Measurements from ENCODE around the gene ZNG1C.
"Not testable (repeated sequence)": the region's sequence is repeated elsewhere in the genome, so short reads cannot be mapped to it uniquely, and the experiment has no call there.

The ZNG1C gene

DNA sequence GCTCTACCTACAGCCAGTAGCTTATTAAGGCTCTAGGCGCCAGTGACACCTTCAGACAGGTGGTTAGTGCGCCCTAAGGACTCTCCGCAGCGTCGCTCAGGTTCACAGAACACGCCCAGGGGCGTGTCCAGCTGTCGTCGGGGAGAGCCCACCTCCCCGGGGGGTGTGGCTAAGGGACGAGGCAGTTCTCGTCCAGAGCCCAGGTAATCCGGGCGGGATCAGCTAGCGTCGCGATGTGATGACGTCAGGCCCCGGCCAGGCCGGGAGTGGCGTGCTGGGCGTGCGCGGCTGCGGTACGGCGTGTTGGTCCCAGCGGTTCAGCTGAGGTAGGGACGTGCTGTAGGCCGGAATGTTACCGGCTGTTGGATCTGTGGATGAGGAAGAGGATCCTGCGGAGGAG is at the start of gene ZNG1C:
Gene ZNG1C, plus strand, starts transcription at position 301 of the 400 bp plus-strand sequence. Its CDS starts 49 bp downstream, at position 350.
- not testable (repeated sequence) for DNase-seq (ENCODE audit: low spot score)

DNA sequence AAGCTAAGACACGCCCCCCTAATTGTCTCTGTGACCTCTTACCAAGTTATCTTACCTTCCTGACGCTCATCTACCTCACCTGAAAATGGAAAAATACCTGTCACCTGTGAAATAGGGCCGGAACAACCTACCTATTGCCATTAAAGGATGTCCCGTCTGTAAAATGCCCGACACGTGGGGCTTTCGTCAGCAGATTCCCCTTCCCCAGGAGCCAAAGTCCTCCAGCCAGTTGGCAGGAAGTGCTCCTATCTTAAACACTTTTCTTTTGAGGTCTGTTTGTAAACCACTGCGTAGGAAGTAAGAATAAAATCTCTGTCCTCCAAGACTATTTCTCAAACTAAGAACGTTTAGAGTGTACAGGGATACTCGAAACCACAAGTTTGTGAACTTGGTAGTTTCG is 654 bp downstream of the ZNG1C start:
- not testable (repeated sequence) for DNase-seq (ENCODE audit: low spot score)

DNA sequence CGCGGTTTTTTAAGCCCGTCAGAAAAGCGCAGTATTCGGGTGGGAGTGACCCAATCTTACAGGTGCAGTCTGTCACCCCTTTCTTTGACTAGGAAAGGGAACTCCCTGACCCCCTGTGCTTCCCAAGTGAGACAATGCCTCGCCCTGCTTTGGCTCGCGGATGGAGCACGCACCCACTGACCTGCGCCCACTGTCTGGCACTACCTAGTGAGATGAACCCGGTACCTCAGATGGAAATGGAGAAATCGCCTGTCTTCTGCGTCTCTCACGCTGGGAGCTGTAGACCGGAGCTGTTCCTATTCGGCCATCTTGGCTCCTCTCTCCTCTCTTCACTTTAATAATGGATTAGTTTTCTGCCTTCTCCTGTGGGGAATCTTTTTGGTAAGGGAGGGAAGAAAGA is 39.3 kb downstream of the ZNG1C start:
- DNase-seq (ENCODE audit: low spot score): not testable (repeated sequence)

DNA sequence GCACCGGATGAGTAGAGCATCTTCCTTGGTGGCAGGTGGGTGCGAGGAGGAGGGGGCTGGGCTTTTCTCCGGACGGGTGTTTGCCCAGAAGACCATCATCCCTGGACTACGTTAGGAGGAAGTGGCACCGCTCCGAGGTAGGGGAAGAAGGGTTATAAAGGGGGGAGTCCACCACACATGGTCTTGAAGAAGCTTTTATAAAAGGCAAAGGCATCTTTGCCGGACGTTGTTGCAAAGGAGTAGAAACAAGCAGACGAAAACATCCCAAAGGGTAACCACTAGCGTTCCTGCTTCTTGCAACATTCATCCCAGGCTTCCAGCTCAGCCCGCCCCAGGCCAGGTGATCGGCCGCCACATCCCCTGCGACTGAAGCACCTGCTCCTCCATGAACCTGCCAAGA is 60.8 kb downstream of the ZNG1C start, which contains the start of gene FOXD4L3:
Gene FOXD4L3, plus strand, starts transcription at position 301 of the 400 bp plus-strand sequence. Its CDS starts 85 bp downstream, at position 386.
- not testable (repeated sequence) for DNase-seq (ENCODE audit: low spot score)

DNA sequence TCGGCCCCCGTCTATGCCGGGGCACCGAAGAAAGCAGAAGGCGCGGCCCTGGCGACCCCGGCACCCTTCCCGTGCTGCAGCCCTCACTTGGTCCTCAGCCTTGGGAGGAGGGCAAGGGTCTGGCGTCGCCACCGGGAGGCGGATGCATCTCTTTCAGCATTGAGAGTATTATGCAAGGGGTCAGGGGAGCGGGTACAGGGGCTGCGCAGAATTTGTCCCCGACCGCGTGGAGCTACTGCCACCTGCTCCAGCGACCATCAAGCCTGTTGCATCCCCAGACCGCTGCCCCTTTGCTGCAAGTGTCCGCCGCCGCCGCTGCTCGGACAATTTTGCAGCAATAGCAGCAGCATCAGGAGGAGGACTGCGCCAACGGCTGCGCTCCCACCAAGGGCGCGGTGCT is 62.0 kb downstream of the ZNG1C start:
- not testable (repeated sequence) for DNase-seq (ENCODE audit: low spot score)

DNA sequence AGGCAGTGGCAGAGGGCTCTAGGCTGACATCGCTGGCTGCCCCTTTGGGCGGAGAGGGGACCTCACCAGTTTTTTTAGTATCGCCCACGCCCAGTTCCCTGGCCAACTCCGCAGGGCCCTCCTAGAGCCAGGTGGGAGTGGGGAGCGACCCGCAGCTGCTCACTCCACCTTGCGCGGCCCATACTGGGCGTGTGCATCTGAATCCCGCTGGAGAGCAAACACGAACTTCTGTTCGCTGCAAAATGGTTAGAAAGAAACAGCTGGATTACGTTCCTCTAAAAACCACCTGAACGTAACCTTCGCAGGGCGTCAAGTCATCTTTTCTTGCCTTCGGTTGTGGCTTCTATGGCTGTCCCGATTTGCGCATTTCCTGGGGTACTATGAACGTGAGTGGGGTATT is 62.4 kb downstream of the ZNG1C start:
- not testable (repeated sequence) for DNase-seq (ENCODE audit: low spot score)

DNA sequence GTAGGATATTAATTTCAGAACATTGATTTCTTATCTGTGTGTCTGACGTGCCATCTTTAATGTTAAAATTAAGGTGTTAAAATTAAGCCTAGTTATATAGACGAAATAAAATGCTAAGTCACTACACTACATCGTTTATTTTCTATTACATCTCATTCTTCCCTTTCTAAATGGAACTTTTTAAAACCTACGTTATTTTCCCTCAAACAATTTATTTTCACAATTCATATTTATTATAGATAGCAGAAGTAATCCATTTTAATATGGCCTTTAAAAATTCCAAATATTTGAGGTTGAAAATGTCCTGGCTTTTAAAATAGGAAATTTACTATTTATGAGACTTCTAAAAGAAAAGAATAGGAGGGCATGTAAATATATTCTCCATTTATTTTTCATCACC is 63.0 kb downstream of the ZNG1C start:
- not testable (repeated sequence) for DNase-seq (ENCODE audit: low spot score)

DNA sequence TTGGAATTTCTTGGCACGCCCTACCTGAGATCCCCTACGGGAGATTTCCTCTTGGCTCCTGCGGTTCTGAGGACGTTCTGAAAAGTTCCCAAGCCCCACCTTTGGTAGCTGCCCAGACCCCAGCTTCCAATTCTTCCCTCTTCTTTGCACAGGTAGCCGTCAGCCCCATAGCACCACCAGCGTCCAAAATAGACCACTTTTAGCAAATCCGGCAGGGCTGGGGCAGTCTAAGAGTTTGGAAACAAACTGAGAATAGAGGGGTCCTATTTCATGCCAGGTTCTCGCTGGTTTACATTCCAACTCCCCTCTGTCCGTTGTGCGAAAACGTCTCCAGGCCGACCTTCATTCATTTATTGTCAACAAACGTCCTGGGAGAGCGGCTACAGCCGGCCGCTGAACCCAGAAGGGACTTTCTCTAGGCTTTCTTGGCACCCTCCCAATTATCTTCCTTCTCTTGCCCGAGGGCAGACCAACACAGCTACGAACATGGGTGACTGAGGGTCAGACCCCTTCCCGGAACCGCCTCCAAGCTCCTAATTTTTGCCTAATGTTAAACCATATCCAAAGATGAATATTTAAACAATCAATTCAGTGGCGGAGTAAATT is 64.0 kb downstream of the ZNG1C start:
- not testable (repeated sequence) for DNase-seq (ENCODE audit: low spot score)

DNA sequence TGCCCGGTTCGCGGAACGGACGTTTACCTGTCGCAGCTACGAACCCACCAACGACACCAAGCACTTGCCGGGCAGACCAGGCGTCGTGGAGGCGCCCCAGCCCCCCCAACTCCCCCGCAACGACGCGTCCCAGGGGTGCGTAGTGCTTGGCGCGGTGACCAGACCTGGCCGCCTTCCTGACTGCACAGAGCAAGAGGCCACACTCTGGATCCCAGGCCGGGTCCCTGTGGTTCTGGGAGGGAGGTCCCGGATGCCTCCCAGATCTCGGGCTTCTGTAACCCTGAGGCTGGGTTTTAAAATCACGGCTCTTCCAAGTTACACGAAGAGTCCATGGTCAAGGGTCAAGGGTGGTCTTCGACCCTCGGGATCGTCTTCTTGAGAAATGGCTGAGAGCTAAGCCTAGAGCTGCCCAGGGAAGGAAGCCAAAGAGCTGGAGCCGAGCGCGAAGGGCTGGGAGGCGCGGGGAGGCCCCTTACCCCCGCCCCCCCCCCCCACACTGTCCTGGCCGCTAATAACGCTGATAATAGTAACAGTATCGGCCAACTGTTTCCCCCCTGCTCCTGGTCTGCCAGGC is 64.7 kb downstream of the ZNG1C start:
- not testable (repeated sequence) for DNase-seq (ENCODE audit: low spot score)

DNA sequence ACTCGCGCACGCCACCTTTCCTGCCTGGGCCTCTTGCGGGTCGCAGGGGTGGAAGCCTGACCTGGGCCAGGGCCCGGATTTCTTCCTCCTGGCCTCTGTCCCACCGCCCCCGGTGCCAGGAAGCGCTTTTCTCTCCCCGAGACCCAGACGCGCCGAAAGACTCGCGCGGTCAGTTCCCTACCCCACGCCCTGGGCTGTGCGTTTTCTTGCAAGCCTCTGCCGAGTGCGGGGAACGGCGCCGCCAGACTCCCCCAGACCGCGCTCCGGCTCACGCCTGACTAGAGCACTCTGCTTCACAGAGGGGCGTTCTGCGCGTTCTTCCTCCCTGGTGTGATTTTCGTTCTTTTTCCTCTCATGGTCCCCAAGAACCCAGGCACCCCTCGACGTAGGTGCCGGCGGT is 65.3 kb downstream of the ZNG1C start:
- DNase-seq (ENCODE audit: low spot score): not testable (repeated sequence)

DNA sequence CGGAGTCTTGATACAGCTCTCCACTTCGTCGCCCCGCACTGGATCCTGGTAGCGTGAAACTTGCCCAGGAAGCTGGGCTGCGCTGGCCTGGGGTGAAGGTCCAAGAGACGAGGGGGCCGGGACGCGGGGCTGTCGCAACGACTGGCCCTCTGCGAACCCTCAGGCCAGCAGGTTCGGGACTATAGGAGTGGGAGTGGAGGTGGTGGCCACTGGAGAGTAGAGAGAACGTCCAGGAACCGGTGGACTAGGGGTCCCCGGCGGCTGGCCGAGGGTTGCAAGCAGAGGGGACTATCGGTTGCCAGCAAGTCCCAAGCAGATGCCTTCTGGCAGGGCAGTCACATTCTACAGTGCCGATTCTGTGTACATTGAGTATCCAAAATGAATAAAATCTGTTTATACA is 65.9 kb downstream of the ZNG1C start:
- not testable (repeated sequence) for DNase-seq (ENCODE audit: low spot score)

DNA sequence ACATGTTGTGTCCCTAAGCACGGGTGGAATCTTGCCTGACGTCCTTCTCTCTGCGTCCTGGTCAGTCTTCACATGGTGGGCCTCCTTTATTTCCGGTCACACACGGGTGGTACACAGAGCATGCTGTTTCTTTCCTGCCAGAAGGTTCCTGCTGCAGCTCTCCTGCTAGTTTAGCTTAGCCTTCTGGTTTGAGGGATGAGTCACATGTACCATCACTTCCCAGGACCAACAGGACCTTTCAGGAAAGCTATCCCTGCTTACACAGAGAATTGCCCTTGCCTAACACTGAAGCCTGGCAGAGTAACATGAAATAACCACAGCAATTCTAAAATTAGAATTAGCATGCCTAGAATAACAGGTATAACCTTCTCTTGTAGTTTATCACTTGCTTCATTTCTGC is 69.4 kb downstream of the ZNG1C start:
- not testable (repeated sequence) for DNase-seq (ENCODE audit: low spot score)

DNA sequence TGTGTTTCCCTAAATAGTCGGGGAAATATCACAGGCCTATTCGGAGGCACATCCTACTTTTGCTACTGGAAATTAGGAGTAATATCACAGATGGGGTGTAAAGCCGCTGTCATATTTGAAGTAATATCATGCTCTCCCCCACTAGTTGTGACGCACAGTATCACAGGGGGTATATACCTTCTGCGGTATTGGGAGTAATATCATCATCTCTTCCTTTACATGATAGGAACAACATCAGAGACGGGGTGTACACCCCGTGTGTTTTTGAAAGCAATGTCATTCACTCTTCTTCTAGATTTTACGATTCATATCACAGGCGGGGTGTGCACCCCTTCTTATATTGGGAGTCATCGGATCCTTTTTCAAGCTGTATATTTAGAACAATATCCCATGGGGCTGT is 76.4 kb downstream of the ZNG1C start:
- DNase-seq (ENCODE audit: low spot score): not testable (repeated sequence)

DNA sequence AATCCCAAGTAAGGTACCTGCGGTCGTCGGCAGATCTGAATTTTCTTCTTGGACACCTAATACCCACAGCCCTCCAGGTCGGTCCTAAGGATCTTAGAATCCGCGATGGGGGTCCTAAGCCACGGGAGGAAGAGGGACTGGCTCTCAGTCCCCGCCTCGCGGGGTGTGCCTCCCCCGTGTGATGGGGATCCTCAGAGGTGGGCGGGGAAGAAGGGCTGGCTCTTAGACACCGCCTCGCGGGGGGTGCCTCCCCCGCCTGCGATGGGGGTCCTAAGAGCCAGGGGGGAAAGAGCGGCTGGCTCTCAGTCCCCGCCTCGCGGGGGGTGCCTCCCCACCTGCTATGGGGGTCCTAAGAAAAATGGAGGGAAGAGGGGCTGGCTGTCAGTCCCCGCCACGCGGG is 82.0 kb downstream of the ZNG1C start:
- not testable (repeated sequence) for DNase-seq (ENCODE audit: low spot score)

DNA sequence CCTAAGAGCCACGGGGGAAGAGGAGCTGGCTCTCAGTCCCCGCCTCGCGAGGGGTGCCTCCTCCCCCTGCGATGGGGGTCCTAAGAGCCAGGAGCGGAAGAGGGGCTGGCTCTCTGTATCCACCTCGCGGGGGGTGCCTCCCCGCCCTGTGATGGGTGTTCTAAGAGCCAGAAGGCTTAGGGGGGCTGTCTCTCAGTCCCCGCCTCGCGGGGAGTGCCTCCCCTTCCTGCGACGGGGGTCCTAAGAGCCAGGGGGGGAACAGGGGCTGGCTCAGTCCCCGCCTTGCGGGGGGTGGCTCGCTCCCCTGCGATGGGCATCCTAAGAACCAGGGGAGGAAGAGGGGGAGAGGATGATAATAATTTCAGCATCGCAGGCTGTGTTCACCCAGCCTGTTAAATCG is 82.7 kb downstream of the ZNG1C start:
- not testable (repeated sequence) for DNase-seq (ENCODE audit: low spot score)

DNA sequence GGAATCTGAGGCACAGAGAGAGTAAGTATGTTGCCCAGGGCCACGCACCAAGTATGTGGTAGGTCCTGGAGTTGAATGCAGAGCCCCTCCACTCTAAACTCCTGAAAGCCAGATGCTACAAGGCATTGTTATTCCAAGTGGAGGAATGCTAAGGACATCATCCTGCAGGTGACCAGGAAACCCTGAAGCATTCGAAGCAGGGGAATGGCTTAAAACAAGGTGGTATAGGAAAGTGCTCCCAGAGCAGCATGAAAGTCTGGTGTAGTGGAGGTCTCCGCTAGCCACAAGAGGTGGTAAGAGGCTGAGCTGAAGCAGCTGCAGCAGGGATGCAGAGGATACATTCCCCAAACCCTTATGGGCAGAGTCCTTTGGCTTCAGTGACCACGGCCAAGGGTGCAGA is 87.3 kb downstream of the ZNG1C start:
- DNase-seq (ENCODE audit: low spot score): not testable (repeated sequence)

DNA sequence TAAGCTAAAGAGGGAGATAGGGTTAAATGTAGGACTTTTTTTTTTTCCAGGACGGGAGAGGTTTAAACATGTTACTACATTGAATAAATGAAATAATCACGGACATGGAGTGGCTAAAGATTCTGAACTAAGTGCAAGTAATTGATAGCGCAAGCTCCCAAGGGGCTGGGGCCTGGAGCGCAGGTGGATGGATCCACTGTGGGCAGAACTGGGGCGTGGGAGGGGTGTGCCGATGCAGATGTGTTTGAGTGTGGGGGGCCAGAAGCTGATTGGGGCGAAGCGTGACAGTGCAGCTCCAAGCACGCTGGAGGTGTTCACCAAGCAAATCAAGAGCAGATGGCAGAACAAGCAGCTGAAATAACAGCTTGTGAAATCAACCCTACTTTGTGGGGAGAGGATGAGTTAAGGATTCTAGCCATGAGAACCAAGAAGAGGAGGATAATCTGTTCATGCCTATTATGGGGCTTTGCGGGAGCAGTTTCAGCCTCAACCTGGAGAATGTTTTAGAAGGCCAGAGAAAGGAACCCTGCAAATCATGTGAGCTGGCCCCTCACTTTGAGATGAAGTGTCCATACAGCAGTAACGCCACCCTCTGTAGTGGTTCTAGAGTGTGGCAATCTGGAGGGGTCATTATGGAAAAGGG is 88.9 kb downstream of the ZNG1C start:
- not testable (repeated sequence) for DNase-seq (ENCODE audit: low spot score)

DNA sequence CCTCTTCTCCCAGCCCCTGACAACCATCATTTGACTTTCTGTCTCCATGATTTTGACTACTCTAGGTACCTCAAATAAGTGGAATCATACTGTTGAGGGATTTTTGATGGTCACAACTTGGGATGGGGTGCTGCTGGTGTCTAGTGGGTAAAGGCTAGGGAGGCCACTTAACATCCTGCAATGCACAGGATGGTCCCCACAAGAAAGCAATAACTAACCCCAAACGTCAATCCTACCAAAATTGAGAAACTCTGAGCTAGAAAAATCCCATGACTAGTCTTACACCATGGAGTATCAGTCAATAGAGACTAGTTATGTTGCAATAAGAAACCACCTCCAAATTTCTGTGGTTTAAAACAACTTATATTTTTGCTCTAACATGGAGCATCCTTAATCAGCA is 90.3 kb downstream of the ZNG1C start:
- not testable (repeated sequence) for DNase-seq (ENCODE audit: low spot score)

DNA sequence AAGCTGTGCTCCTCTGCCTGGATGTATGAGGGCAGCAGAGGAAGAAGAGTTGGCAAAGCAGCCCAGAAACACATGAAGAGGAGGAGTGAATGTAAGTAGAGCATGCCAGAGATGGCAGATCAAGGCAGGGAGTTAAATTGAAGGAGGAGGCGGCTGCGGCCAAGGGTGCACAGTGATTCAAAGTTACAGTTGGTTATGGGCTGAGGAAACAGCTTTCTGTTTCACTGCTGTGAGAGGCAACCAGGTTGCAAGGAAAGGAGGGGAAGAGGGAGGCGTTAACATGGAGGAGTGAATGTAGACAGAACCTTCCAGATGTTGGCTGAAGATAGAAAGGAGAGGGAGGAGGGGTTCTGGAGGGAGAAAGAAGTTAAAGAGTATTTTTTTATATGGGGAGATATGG is 94.2 kb downstream of the ZNG1C start:
- DNase-seq (ENCODE audit: low spot score): not testable (repeated sequence)

DNA sequence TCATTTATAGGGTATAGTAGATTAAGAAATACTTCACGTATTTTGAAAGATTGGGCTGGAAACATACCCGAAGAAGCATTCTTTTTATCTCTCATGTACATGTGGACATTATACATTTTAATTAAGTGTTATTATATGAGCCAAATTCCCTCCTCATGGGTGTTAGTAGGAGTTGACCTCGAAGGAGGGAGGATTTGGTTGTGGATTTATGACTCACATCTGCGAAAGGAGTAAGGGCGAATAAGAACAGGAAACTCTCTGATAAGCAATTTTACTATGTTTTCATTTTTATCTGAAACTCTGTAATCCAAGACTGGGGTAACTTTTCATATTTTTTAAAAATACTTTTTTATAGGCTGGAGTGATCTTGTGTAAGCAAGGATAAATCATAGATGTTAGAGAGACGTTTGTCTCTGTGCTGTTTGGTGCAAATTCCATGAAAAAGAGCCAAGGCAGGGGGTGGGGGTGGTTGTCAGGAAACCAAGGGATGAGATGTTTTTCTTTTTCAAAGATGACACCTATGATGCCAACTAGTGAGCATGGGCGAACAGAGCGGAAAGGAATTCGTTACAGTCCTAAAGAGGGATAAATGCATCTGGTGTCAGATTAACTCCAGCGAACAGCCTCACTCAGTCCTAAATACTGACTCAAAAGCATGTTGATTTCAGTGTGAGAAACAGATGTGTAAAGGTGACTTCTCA is 95.0 kb downstream of the ZNG1C start:
- DNase-seq (ENCODE audit: low spot score): not testable (repeated sequence)

DNA sequence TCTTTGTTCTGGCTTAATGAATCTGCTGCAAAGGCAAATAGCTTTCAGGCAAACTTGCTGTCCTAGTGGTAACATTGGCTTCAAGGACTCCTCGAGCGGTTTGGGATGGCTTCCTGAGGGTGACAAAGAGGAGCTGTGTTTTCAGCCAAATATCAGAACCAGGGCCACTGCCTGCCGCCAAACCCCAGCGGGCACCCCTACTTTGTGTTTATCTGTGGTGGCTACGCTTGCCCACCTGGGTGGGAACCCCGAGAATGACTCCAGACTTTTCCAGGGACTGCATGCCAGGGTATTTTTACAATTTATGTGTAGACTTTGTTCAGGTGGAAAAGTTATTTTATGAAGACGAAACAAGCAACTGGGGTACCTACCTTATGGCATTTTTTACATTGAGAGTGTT is 96.2 kb downstream of the ZNG1C start:
- not testable (repeated sequence) for DNase-seq (ENCODE audit: low spot score)

DNA sequence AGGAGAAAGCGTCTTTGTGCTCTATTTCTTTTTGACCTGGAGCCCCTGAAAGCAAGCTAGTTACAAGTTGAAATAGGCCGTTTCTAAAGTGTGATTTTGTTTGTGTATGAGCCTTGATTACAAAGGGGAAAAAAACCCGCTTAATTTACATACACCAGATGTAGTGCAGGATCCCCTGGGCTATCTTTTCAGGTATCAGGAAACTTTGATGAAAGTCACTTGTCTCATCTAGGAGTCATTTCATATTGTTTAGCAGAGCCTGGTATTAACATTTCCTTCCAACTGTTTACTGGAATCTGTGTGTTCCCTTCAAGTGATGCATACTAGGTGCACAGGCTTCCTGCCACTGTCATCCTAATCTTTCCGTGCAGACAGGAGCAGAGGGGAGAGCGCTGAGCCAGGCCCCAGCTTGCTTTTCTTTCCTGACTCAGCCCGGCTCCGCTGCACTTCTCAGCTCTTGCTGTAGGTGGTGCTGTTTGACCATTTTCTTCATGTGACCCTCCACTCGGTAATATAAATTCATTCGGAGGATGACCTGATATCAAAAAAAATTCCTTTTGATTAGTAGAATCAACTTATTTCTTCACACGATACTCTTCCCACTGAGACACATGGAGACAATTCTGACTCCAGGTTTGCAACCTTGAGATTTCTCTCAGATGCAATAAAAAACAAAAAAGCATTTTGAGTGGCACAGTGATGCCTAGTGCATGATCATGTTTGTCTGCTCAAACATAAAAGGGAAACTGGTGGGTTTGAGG is 100.7 kb downstream of the ZNG1C start:
- DNase-seq (ENCODE audit: low spot score): not testable (repeated sequence)

Data from activated CD4-positive, alpha-beta T cell treated with anti-CD3 and anti-CD28 coated beads, Interleukin-2, Interleukin-4, amounts not matched to agents 100 ng/mL and 50 ng/mL, durations not matched to agents 16 hours and 8 hours (primary cell).